HG02938 (cell line): ENCODE data around the gene DLEC1.
"Not testable (repeated sequence)": the region's sequence is repeated elsewhere in the genome, so short reads cannot be mapped to it uniquely, and the experiment has no call there.

Experiments used
- ATAC-seq: cut with Tn5 transposase; IDR thresholded peaks from one replicate; pipeline ENCODE4 v1.9.1; 2021; ENCODE audit warnings: mild to moderate bottlenecking, moderate library complexity; ENCODE audit not compliant: unreplicated experiment

The DLEC1 gene

DNA sequence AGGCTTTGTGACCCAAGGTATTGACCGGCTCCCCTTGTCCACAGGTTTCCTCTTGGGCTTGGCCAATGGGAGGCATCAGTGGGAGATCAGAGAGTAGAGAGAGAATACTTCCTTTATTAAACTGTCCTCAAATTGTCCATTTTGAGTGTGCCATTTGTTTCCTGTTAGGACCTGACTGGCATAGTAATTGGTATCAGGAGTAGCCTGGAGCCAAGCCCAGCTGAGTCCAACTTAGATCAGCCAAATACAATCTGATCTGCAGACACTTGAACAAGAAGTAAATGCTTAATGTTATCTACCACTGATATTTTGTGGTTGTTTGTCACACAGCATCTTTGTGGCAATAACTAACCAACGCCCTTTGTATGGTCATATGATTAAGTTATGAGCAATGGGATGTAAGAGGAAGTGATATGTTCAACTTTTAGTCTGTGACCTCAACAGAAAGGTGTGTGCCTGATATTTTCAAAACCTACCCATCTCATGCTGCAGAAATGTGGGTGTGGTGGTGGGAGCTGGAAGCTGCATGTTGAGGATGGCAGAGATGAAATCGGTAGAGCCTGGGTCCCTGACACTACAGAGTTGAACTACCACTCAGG, 112.8 kb downstream of the DLEC1 start:
- no peak for ATAC-seq

DNA sequence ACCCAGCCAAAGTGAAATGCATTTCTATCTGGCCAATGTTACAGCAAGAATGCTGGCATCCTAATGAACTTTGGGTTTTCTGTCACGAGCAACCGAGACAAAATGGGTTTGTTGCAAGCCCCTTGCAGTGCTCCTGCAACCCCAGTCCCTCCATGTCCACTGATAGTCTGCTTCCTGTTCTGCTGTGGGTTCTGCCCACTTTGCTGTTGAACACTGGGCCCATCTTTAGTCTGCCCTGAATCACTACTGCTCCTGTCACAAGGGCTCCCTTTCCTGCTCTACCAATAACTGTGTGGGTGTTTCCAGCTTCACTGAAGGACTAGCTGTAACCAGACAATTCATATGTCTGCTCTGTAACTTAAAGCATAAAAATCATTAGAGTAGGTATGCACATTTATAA, 113.6 kb downstream of the DLEC1 start:
- ATAC-seq = no peak

DNA sequence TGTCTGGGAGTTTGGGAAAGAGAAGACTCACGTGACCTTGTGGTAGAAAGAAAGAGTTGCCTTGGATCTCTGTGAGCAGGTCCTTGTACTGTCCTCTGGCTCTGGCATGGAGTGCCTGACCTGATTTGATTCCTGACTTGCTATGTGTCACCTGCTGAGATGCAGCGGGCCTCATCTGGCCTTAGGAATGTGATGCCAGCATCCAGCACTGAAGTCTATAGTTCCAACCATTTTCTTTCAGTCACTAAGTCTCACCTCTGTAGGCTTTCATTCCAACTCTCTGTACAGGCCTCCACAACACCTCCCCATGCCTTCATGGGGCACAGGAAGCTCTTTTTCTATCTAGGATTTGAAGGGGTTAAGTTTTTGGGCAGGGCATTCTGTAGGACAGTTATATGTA, 114.2 kb downstream of the DLEC1 start:
- ATAC-seq = no peak

DNA sequence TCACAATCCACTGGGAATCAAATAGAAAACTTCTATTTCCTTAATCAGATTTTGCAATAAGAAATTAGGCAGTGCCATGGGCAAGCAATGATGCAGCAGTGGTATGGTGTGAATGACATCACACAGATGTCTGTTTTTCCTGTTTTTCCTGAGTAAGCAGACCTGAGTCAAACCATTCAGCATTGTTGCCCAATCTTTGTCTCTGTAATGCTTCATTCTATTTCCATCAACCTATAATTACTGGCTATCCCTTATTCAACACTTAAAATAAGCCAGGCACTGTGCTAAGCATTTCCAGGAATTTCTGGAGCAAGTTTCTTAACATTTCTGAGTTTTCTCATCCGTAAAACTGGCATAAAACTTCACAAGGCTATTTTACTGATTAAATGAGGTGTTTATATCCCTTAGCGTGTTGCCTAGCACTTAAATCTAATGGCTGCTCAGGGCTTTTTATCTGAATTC, 115.1 kb downstream of the DLEC1 start:
- no peak for ATAC-seq

DNA sequence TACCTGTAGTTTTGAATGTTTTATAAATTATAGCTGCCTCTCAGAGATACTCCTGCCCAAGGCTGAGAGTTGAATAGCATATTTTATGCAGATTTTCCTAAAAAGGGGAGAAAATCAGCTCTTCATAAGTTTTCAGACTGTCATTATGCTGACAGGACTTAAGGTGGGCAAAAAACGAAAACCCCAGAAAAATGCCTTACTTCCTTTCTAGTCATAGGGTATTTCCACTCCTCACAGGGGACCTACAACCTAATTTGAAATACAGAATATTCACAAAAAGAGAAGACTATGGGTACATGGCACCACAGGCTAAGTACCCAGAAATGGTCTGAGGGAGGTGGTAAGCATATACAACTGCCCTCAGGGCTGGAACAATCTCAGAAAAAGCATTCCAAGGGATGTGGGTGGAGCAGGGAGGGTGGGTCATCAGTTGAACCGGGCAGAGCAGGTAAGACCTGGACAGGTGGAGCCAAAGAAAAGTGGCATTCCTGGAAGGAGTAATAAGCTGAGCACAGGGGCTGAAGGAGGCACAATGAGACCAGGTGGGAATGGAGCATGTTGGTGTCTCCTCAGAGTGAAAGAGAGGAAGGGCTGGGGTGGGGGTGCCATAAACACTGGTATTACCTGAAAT, 115.7 kb downstream of the DLEC1 start:
- no peak for ATAC-seq

DNA sequence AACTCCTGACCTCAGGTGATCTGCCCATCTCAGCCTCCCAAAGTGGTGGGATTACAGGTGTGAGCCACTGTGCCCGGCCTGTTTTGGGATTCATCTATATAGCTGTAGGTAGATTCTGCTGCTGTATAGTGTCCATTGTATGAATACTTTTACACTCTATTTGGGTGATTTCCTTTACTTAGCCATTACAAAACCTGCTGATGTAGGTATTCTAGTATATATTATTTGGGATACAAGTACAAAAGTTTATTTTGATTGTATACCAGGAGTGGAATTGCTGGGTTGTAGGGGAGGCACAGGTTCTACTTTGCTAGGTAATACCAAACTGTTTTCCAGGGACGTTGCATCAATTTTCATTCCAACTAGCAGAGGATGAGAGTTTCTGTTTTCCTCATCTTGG, 116.8 kb downstream of the DLEC1 start:
- ATAC-seq = no peak

DNA sequence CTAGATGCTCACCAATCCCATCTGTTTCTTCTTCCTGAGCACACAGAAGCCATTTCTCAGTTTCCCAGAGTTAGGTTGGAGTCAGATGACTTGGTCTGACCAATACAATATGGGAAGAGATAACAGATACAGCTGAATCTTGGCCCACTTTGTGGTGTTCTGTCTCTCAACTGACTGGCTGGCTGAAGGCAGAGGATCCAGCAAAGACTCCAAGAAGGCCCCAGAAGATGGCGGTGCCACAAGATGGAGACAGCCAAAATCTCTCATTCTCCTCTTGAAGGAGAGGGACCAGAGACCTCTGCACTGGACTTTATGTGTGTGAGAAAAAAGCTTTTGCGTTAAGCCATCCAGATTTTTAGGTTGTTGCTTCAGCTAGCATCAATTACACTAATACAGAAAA, 118.1 kb downstream of the DLEC1 start:
- no peak for ATAC-seq

DNA sequence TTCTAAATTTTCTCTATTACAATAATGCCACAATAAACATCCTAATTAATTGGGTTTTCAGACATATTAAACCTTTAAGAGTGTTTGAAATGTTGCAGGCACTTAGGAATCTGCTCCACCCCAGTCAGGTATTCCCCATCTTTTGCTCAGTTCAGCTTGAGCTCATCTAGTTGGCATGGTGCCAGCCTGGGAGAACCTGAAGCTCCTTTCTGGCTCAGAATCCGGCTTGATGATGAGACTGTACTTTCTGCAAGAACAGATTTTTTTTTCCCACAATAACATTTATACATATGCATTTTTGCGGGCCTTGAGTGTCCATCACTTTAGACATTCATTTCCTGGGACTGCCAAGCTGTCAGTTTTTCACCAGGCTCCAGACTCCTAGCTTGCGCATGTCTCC, 118.6 kb downstream of the DLEC1 start:
- no peak for ATAC-seq

DNA sequence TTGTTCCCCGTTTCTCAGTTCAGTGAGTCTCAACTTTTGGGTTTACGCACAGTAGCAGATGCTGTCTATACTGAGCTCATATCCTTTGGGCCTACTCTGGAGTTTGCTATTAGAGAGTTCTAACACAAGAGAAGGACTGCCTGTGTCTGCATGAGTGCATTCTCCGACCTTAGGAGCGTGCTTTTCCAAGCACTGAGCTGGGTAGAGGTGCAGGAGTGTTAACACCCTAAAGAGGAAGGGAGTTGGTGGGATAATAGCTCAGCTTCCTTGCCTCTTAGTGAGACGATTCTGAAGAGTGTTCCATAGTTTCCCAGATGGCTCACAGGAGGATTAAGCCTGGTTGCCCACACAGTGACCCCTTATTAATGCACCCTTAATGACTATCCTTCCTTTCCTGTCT, 119.5 kb downstream of the DLEC1 start:
- ATAC-seq = no peak

DNA sequence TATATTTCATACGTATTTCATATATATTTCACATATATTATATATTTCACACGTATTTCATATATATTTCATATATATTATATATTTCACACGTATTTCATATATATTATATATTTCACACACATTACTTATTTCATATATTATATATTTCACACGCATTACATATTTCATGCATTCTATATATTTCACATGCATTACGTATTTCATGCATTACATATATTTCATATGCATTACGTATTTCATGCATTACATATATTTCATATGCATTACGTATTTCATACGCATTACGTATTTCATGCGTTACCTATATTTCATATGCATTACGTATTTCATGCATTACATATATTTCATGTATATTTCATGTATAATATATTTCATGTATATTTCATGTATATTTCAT, 121.7 kb downstream of the DLEC1 start:
- not testable (repeated sequence) for ATAC-seq

DNA sequence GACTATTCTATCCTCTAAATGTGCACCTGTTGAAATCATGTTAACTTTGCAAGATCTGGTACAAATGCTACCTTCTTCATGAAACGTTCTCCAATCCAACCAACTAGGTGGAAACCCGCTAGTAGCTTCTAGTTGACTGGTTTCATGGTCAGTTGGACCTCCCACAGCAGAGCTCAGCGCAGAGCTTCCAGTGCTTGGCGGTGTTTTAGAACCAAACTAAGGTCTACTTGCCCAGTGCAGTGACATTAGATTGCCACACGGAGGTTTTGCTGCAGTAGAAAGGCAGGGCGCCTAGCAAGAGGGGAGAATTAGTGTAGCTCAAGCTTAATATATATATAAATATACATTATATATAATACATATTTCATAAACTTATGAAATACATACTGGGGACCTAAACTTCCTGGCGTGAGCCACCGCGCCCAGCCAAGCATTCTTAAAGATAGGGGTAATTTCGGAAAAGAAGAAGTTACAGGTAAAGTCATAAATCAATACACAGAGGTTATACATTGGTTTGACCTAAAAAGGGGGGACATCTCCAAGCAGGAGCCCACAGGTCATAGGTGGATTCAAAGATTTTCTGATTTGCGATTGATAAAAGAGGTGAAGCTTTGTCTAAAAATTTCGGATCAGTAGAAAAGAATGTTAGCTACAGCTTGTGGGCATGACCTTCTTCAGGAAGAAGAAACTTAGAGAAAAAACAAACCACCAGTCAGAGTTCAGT, 124.3 kb downstream of the DLEC1 start:
- ATAC-seq = no peak

DNA sequence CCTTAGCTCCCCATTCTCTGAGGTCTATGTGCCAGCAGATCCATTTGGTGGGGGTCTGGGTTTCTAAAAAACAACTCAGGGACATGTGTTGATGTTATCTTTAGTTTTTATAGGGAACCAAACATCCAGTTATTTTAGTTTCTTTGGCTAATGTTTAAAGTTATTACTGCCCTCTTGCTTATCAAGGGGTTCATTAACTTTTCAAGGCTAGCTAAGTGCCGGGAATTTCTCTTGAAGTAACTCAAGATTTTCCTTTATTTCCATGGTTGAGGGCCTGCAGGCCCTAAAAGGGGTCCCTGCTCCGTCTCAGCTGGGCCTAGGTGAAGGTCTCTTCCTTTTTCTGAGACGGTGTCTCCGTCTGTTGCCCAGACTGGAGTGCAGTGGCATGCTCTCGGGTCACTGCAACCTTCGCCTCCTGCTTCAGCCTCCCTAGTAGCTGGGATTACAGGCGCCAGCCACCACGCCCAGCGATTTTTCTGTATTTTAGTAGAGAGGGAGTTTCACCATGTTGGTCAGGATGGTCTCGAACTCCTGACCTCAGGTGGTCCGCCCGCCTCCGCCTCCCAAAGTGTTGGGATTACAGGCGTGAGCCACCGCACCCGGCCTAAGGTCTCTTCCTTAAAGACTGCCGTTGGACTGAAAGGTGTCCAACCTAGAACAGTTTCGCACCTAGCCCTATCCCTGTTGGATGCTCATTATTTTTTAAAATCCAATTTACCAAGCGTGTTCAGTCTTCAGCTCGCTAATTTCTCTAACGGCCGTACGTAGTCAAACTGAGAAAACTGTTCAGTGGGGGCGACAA, 125.0 kb downstream of the DLEC1 start:
- ATAC-seq = no peak

DNA sequence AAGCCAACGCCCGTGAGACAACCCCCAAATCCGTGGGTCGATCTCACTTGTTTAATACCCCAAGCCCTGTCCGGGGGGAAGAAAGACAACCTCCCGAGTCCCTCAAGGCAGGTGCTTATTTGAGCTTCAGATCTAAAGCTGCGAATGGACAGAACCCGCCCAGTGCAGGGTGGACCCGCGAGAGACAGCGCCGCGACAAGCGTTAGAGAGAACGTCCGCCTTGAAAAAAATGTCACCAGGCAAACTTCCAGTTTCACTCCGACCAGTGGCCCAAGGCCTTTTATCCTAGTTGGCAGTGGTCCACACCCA, 125.6 kb downstream of the DLEC1 start:
- peak; percentile 28 for ATAC-seq

DNA sequence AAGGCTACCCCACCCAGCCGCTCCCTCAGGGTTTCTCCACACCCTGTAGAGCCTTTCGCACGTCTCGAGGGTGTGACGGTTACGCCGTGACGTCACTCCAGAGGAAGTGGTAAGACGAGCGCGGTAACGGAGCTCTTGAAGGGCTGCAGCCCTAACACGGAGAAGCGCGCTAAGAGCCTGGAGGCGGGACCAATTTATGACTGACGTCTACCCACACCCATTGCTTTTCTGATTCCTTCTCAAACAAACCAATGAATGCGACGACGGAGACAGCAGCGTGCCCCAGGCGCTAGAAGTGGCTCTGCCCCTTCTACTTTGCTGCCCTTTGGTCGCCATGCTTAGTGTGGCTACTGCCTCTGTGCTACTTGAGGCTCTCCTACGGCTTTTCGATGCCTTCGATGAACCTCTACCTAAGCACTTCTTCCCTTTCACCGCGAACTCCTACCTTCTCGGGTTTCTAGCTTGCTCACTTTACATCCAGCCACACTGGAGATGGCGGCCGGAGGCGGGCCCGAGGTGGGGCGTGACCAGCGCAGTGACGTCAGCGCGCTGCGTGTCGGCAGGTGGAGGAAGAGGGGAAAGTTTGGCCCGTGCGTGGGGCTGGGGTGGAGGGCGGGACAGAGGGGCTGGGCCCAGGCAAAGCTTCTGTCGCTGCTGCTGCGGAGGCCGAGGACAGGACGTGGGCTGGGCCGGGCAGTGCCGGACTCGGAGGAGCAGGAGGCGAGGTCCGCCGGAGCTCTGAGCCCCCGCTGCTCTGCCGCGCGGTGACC, 126.1 kb downstream of the DLEC1 start, which contains the start of gene OXSR1:
Gene OXSR1 (plus strand): TSS at position 586 of the 770 bp plus-strand sequence. CDS start 340 bp downstream, outside the sequence.
- ATAC-seq = peak; percentile 88

DNA sequence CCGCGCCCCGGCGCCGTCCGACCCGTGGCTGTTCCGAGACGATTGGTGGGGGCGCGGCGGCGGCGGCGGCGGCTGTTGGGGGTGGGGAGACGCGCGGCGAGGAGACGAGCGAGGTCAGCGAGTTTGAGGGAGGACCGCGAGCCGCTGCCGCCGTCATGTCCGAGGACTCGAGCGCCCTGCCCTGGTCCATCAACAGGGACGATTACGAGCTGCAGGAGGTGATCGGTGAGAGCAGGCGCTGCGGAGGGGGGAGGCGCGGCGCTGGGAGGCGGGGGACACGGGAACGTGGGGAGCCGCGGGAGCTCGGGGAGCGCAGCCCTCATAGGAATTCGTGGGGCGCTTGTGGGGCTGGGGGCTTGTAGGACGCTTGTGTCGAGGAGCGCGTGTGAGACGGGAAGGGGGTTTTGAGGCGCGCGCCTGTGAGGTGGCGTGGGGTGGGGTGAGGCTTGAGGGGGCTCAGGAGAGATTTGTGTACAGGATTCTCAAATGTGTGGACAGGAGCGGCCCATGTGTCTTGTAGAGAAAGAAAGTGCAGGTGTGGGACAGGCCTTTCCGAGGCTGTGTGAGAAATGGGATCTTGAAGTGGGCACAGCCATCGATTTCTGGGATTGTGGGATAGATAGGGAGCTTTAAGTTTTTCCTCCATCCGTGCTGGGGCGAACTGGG, 126.8 kb downstream of the DLEC1 start:
- peak; percentile 0 for ATAC-seq

DNA sequence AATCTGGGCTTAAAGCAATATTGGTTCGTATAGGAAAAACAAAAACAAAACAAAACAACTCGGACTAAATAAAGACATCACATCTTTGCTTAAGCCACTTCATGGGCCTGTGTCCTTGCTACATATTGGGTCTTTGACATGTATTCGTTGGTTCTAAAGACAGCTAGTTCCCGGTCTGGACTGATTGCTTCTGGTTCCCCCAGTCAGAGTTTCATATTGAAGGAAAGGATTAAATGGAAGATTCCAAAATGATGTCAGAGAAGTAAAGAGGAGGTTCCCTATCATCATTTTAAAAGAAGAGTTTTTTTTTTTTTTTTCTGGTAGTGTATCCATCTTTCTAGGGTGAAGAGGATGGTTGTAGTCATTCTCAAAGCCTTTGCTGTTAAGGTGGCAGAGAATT, 128.6 kb downstream of the DLEC1 start:
- no peak for ATAC-seq

DNA sequence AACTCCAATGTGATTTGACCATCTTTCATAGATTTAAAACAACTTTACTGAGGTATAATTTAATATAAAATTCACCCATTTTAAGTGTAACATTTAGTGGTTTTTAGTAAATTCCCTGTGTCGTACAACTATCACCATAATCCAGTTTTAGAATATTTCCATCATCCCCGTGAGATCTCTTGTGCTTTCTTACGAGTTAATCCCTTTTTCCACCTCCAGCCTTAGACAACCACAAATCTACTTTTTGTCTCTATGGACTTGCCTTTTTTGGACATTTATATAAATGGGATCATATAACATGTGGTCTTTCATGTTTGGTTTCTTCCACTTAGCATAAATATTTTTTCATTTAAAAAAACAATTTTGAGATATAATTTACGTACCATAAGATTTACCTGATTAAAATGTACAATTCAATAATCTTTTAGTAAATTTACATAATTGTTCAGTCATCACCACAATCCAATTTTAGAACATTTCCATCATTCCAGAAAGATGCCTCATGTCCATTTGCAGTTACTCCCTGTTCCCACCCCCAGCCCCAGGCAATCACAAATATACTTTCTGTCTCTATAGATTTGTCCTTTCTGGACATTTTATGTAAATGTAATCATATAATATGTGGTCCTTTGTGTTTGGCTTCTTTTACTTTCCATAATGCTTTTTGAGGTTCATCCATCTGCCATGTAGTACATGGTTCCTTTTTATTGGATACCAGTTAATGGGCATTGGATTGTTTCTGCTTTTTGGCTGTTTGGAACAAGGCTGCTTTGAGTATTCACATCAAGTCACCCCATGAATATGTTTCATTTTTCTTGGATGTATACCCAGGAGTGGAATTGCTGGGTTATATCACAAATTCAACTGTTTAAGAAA, 129.4 kb downstream of the DLEC1 start:
- ATAC-seq = no peak

DNA sequence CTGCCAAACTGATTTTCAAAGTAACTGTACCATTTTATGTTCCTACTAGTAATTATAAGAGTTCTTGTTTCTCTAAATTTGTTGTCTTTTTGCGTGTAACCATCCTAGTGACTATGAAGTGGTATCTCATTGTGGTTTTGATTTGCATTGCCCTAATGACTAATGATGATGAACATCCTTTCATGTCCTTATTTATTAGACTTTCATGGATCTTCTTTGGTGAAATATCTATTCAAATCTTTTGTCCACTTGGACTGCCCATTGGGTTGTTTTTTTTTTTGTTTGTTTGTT, 130.0 kb downstream of the DLEC1 start:
- ATAC-seq = no peak

DNA sequence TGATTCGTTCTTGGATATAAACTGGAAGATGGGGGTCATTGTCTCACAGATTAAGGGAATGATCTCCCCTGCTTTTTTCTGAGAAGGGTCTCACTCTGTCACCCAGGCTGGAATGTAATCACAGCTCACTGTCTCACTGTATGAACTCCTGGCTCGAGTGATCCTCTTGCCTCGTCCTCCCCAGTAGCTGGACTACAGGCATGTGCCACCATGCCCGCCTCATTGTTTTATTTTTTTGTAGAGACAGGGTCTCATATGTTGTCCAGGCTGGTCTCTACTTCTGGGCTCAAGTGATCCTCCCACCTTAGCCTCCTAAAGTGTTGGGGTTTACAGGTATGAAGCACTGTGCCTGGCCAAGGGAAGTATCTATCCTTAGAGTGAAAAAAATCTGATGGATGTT, 131.7 kb downstream of the DLEC1 start:
- ATAC-seq = no peak

DNA sequence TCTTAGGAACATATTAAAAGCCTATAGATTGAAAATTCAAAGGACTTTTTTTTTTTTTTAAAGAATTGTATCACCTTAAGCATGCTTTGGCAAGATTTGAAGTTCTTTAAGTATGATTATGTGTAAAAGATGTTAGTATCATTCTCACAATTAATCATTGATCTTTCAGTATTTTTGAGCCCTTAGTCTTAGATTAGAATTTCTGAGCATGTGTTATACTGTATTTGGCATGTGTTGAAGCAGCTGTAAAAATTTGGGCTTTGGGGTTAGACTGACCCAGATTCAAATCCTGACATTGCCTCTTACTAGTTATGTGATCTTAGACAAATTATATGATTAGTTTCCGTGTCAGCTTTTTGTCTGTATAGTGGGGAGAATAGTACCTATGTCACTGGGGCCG, 132.6 kb downstream of the DLEC1 start:
- ATAC-seq = no peak
